GM12878 (cell line): ENCODE measurements around the gene SSBP3. TPM values are rescaled to one million over a fixed set of nuclear protein-coding genes. Genes with fewer than 3 reads are reported as not detected.

Experiments
- ATAC-seq: fragments of 200-7000 bp; cut with Tn5 transposase; 3 replicates; pipeline ENCODE4 v1.9.1; 2020; ENCODE audit warnings: mild to moderate bottlenecking, moderate library complexity
- BruUV-seq: library from RNA; stranded (reverse); fragments of 400-500 nt; replicated peaks from 2 replicates; lab custom pipeline; 2021; lab: Mats Ljungman, UMichigan
- CTCF ChIA-PET: fragments of 300-600 bp; sonication (Branson Sonifier 250); formaldehyde crosslinking; extraction: SDS; loops from one replicate; lab custom pipeline; 2021; ENCODE audit warnings: inconsistent platforms; lab: Yijun Ruan, JAX
- POLR2A ChIA-PET: fragments of 350-600 bp; formaldehyde crosslinking; extraction: SDS; loops from one replicate; lab custom pipeline; 2021; ENCODE audit warnings: inconsistent platforms; lab: Charles Lee
- RAD21 ChIA-PET: fragments of 300-600 bp; sonication (Branson Sonifier 250); formaldehyde crosslinking; loops from one replicate; lab custom pipeline; 2023; ENCODE audit warnings: antibody characterized with exemption; ENCODE audit not compliant: unreplicated experiment; lab: Charles Lee
- SMC1A ChIA-PET: fragments of 300-600 bp; sonication (Branson Sonifier 250); formaldehyde crosslinking; loops from one replicate; lab custom pipeline; 2023; ENCODE audit not compliant: unreplicated experiment, uncharacterized antibody; lab: Charles Lee
- DNase-seq: peaks from one replicate; pipeline ENCODE4 v3.0.0-alpha.2; 2011; ENCODE audit warnings: low read depth, low spot score
- FAIRE-seq: peaks from 3 replicates; lab custom pipeline; 2011; peaks lifted over from hg19 to GRCh38; lab: Jason Lieb, UNC
- H2AFZ ChIP-seq: 2 replicates; pipeline ENCODE4 v1.6.0; 2011; ENCODE audit warnings: low read depth, low read length, control low read depth; ENCODE audit not compliant: control insufficient read depth
- H3K27ac ChIP-seq: 2 replicates; pipeline ENCODE4 v1.5.1; 2011; ENCODE audit warnings: control low read depth; ENCODE audit not compliant: control insufficient read depth, insufficient read depth
- H3K27me3 ChIP-seq, 2 experiments: replicated peaks in 1 of 2; 2 replicates each; pipeline versions ENCODE4 v1.6.0 to v1.6.1; 2011; ENCODE audit warnings: low read length in 1 of 2; ENCODE audit not compliant: control insufficient read depth in 2 of 2, insufficient read depth in 2 of 2
- H3K36me3 ChIP-seq, 2 experiments: 2 replicates each; pipeline ENCODE4 v1.5.1; 2011; ENCODE audit warnings: low read length in 1 of 2; ENCODE audit not compliant: control insufficient read depth in 2 of 2, insufficient read depth in 2 of 2
- H3K4me1 ChIP-seq: 2 replicates; pipeline ENCODE4 v1.6.1; 2011; ENCODE audit warnings: mild to moderate bottlenecking, low read length, moderate library complexity, mixed read lengths; ENCODE audit not compliant: control insufficient read depth, insufficient read depth
- H3K4me2 ChIP-seq: 2 replicates; pipeline ENCODE4 v1.6.0; 2011; ENCODE audit warnings: control low read depth; ENCODE audit not compliant: control insufficient read depth, insufficient read depth
- H3K4me3 ChIP-seq: fragments of 200-600 bp; sonication (generic); 2 replicates; pipeline ENCODE4 v1.5.1; 2016
- H3K79me2 ChIP-seq: 2 replicates; pipeline ENCODE4 v1.6.0; 2011; ENCODE audit warnings: low read length; ENCODE audit not compliant: control insufficient read depth, insufficient read depth
- H3K9ac ChIP-seq: 2 replicates; pipeline ENCODE4 v1.8.0; 2011; ENCODE audit warnings: low read length, control low read depth, mixed read lengths; ENCODE audit not compliant: control insufficient read depth, insufficient read depth
- H3K9me3 ChIP-seq: replicated peaks from 3 replicates; pipeline ENCODE4 v1.5.1; 2011; ENCODE audit warnings: mild to moderate bottlenecking, low read length; ENCODE audit not compliant: control insufficient read depth, insufficient read depth
- H4K20me1 ChIP-seq: 2 replicates; pipeline ENCODE4 v1.6.0; 2011; ENCODE audit not compliant: control insufficient read depth, insufficient read depth
- ATF7 ChIP-seq: fragments of 450-650 bp; IDR thresholded peaks from 2 replicates; pipeline ENCODE4 v1.6.1; 2016; ENCODE audit warnings: low read depth, mild to moderate bottlenecking
- BCL11A ChIP-seq: IDR thresholded peaks from 2 replicates; pipeline ENCODE4 v1.6.1; 2011; ENCODE audit warnings: low read depth, low read length
- CEBPZ ChIP-seq: fragments of 150-350 bp; IDR thresholded peaks from 2 replicates; pipeline ENCODE4 v1.6.1; 2016; ENCODE audit warnings: low read depth, low read length
- MEF2A ChIP-seq: IDR thresholded peaks from 2 replicates; pipeline ENCODE4 v1.6.1; 2011; ENCODE audit warnings: low read depth, mild to moderate bottlenecking, low read length, moderate library complexity; ENCODE audit not compliant: insufficient read depth
- MTA2 ChIP-seq: fragments of 450-650 bp; IDR thresholded peaks from 2 replicates; pipeline ENCODE4 v1.6.1; 2016; ENCODE audit warnings: low read depth, mild to moderate bottlenecking, moderate library complexity
- NFIC ChIP-seq: IDR thresholded peaks from 2 replicates; pipeline ENCODE4 v1.6.1; 2012; ENCODE audit warnings: low read depth, mild to moderate bottlenecking, inconsistent platforms, low read length, moderate library complexity
- ZNF217 ChIP-seq: fragments of 450-650 bp; IDR thresholded peaks from 2 replicates; pipeline ENCODE4 v1.6.1; 2017; ENCODE audit warnings: antibody characterized with exemption, mild to moderate bottlenecking
- WGBS: methylation state at CpG from one replicate; pipeline ENCODE4 v1.1.6; 2016; ENCODE audit warnings: low lambda C conversion rate; ENCODE audit not compliant: insufficient replicate concordance, insufficient coverage; ENCODE audit errors: missing lambda C conversion rate; 5-methylcytosine and 5-hydroxymethylcytosine counted together
- in situ Hi-C: fragments of 300-500 bp; cut with MboI; formaldehyde crosslinking; loops from 9 replicates; pipeline ENCODE4 v1.14.3; 2018; ENCODE audit warnings: mixed read lengths
- intact Hi-C: fragments of 100-400 bp; cut with micrococcal nuclease; formaldehyde crosslinking; loops from one replicate; pipeline ENCODE4 v1.14.2; 2022; ENCODE audit not compliant: unreplicated experiment
- polyA plus RNA-seq, 11 experiments: library from polyadenylated mRNA; depleted of rRNA in 4 of 11; unstranded in 6 of 11; stranded (reverse) in 5 of 11; fragments of >200 nt; fragmentation: Nextera tagmentation in 4 of 11; fragmentation: Illumina TruSeq in 1 of 11; extraction: Ambion mirVana in 4 of 11; extraction: Trizol in 1 of 11; gene quantifications; 1 replicate in 1 of 11; 2 replicates in 10 of 11; pipeline versions ENCODE4 v1.2.1 to v1.2.3, GENCODE V29; 2011 to 2016; ENCODE audit warnings: inconsistent platforms in 2 of 11, missing spikeins in 2 of 11, low read depth in 1 of 11
- total RNA-seq, 4 experiments: library from RNA; depleted of rRNA in 3 of 4; stranded (reverse); fragments of >200 nt in 3 of 4; fragmentation: Illumina TruSeq in 1 of 4; extraction: Trizol in 1 of 4; gene quantifications; 2 replicates each; pipeline versions ENCODE4 v1.2.1 to v1.2.3, GENCODE V29; 2013 to 2021
- TF ChIP-seq, protein P1 (sequence below): fragments of 450-650 bp; formaldehyde crosslinking; IDR thresholded peaks from 2 replicates; pipeline ENCODE4 v1.4.0; 2022; ENCODE audit warnings: mild to moderate bottlenecking, moderate library complexity
- TF ChIP-seq, protein P2 (sequence below): fragments of 450-650 bp; IDR thresholded peaks from 2 replicates; pipeline ENCODE4 v1.6.1; 2016; ENCODE audit warnings: mild to moderate bottlenecking

The SSBP3 gene
- total and polyA plus RNA-seq, 10 of the 15 experiments (the other 5 are each of a cell fraction or from before 2014, with no cell fraction given), result 4.1 to 51.7 (median 17.1) TPM

GRCh38 chr1:54307305-54307704 is 98.9 kb downstream of the SSBP3 start (continued):
- TF ChIP-seq, protein P1, sequence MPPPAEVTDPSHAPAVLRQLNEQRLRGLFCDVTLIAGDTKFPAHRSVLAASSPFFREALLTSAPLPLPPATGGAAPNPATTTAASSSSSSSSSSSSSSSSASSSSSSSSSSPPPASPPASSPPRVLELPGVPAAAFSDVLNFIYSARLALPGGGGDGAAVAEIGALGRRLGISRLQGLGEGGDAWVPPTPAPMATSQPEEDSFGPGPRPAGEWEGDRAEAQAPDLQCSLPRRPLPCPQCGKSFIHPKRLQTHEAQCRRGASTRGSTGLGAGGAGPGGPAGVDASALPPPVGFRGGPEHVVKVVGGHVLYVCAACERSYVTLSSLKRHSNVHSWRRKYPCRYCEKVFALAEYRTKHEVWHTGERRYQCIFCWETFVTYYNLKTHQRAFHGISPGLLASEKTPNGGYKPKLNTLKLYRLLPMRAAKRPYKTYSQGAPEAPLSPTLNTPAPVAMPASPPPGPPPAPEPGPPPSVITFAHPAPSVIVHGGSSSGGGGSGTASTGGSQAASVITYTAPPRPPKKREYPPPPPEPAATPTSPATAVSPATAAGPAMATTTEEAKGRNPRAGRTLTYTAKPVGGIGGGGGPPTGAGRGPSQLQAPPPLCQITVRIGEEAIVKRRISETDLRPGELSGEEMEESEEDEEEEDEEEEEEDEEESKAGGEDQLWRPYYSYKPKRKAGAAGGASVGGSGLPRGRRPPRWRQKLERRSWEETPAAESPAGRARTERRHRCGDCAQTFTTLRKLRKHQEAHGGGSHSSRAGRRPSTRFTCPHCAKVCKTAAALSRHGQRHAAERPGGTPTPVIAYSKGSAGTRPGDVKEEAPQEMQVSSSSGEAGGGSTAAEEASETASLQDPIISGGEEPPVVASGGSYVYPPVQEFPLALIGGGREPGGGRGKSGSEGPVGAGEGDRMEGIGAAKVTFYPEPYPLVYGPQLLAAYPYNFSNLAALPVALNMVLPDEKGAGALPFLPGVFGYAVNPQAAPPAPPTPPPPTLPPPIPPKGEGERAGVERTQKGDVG (CRISPR knock-in tag), result no peak
- TF ChIP-seq, protein P2, sequence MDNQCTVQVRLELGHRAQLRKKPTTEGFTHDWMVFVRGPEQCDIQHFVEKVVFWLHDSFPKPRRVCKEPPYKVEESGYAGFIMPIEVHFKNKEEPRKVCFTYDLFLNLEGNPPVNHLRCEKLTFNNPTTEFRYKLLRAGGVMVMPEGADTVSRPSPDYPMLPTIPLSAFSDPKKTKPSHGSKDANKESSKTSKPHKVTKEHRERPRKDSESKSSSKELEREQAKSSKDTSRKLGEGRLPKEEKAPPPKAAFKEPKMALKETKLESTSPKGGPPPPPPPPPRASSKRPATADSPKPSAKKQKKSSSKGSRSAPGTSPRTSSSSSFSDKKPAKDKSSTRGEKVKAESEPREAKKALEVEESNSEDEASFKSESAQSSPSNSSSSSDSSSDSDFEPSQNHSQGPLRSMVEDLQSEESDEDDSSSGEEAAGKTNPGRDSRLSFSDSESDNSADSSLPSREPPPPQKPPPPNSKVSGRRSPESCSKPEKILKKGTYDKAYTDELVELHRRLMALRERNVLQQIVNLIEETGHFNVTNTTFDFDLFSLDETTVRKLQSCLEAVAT, result no peak

GRCh38 chr1:54305906-54306514 is 100.2 kb downstream of the SSBP3 start:
- WGBS, result 93% methylated on average over 7 of the region's 7 CpGs
- H3K36me3 ChIP-seq, result peaks cover 0 to 1% of the 10 kb centered on the region in 2 experiments; a peak in 3 of 4 replicates
- H3K27ac ChIP-seq, result no peak overlapping the region
- ChIA-PET RAD21 (interaction anchor here (0.6 kb wide), 1 partner anchor 168 kb away, joined by 3 read pairs; no protein-coding TSS in a partner anchor), SMC1A (interaction anchor here (1.2 to 1.6 kb wide), 2 partner anchors 8 to 18 kb away, joined by 3 to 4 read pairs; no protein-coding TSS in a partner anchor), POLR2A (interaction anchor here (0.5 kb wide), 1 partner anchor 186 kb away, joined by 3 read pairs; no protein-coding TSS in a partner anchor), CTCF (no interaction called here)
- H3K4me2 ChIP-seq, result no peak overlapping the region
- no peaks in the 10 kb centered on the region for H3K9me3 ChIP-seq
- no peak overlapping the region for H2AFZ ChIP-seq
- no peak for ATAC-seq
- no TSS peak for BruUV-seq
- H3K9ac ChIP-seq, result no peak overlapping the region
- no peaks in the 10 kb centered on the region for H3K79me2 ChIP-seq
- no peak for FAIRE-seq
- H4K20me1 ChIP-seq, result no peaks in the 10 kb centered on the region
- intact Hi-C loops, result no loop called here
- no peaks in the 10 kb centered on the region for H3K4me1 ChIP-seq
- no peak overlapping the region for H3K4me3 ChIP-seq
- no peaks in the 10 kb centered on the region for H3K27me3 ChIP-seq
- in situ Hi-C loops, result no loop called here
- no peak for DNase-seq
- TF ChIP-seq ATF7 (no peak), MTA2 (no peak), CEBPZ (no peak), MEF2A (no peak), NFIC (no peak), ZNF217 (no peak), BCL11A (no peak)
- TF ChIP-seq, protein P2, result no peak
